NCI-H2029 treated with DMSO at 0.1 percent for 48 hours (cell line): ENCODE results near the gene TRIAP1.

ENCODE experiments used
- DNase-seq: peaks from one replicate; lab custom pipeline; 2025; lab: John Stamatoyannopoulos, UW

Gene TRIAP1

DNA sequence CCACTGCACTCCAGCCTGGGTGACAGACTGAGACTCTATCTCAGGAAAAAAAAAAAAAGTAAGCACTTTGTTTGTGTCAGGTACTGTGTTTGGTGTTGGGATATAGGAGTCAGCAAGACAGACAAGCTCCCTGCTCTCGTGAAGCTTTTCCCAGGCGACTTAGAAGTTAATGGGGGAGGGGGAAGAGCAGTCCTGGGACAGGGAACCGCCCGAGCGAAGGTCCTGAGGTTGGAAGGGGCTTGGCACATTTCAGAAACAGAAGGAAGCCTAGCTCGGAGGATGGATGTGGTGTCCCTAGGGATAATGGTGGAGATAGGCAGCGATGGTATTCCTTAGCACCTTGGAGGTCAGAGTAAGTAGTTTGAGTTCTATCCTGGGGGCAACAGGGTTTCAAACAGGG lies 16.8 kb downstream of the TRIAP1 start:
- no peak for DNase-seq

DNA sequence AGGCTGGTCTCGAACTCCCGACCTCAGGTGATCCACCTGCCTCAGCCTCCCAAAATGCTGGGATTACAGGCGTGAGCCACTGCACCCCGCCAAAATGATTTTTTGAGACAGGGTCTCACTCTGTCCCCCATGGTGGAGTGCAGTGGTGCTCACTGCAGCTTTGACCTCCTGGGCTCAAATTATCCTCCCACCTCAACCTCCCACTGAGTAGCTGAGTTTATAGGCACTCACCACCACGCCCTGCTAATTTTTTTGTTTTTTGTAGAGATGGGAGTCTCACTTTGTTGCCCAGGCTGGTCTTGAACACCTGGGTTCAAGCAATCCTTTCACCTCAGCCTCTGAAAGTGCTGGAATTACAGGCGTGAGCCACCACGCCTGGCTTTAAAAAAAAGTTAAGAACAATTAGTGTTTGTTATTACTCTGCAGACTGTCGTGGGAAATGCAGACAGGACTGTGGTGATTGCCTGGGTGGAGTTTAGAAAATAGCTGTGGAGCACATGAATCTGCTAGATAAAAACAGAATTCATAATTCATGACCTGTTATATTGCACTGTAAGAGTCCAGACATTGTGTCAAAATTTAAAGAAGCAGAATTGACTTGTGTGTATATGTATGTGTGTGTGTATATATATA lies 17.5 kb downstream of the TRIAP1 start:
- no peak for DNase-seq

DNA sequence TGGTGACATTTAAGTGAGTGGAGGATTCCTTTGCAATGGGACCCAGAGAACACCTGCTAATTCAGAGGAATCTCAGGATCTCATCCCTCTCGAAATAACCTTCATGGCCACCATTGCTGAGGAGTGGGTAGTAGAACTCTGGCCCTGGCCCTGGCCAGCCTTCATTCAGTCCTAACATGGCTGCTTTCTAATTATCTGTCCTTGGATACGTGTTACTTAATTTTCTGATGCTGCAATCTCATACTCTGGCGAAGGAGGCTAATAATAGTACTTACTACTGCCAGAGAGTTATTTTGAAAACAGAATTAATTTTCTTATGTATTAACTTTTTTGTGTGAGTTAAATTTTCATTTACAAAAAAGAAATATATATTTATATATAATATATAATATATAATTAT lies 20.4 kb downstream of the TRIAP1 start:
- no peak for DNase-seq

DNA sequence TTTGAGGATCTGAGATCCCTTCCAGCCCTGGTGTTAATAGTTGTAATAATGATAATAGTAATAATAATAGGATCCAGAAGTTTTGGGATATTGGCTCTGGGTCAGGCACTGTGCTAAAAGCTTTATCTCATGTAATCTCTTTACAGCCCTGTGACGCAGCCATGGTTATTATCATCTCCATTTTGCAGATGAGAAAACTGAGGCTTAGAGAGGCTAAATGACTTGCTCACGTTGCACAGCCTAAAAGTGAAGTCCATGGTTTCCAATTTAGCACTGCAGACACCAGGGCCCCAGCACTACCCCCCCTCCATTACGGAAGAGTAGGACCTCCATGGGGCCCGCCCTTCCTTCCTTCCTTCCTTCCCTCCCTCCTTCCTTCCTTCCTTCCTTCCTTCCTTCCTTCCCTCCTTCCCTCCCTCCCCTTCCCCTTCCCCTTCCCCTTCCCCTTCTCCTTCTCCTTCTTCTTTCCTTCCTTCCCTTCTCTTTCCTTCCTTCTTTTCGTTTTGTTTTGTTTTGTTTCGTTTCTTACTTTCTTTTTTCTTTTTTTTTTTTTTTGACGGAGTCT lies 23.2 kb downstream of the TRIAP1 start:
- DNase-seq: no peak

DNA sequence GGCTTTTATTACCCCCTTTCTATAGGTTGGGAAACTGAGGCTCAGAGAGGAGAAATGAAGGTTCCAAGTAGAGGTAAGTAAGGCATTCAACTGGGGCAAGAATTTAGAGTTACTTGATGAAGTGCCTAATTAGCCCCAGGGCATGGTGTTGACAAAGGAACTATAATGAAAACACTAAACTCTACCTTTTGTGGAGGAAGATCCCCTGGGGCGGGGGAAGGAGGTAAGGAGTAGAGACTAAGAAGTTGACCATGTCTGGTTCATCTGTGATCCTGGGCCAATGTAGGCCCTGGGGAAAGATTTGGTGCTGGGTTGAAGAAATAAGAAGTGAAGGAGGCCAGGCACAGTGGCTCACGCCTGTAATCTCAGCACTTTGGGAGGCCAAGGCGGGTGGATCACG lies 24.5 kb downstream of the TRIAP1 start:
- no peak for DNase-seq

DNA sequence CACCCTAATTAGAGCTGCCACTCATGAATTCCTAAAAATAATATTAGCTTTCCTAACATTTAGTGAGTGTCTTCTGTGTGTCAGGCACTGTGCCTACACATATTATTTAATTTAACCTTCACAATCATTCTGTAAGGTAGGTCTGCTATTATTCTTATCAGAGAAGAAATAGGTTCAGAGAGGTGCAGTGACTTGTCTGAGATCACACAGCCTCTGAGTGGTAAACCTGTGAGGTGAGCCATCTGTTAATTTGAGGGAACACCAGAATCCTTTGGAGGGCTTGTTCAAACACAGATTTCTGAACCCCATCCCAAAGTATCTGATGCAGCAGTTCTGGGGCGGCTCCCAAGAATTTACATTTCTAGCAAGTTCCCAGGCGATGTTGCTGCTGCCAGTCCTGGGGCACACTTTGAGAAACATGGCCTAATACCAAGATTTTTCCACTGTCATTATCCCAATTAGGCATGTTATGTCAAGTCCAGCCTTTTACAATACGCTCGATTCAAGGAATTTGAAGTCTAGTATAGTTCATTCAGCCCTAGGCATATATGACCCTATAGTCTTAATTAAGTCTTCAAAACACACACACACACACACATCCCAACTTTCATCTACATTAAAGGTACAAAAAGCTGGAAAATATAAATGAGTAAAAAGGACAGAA lies 28.1 kb downstream of the TRIAP1 start:
- DNase-seq: no peak

DNA sequence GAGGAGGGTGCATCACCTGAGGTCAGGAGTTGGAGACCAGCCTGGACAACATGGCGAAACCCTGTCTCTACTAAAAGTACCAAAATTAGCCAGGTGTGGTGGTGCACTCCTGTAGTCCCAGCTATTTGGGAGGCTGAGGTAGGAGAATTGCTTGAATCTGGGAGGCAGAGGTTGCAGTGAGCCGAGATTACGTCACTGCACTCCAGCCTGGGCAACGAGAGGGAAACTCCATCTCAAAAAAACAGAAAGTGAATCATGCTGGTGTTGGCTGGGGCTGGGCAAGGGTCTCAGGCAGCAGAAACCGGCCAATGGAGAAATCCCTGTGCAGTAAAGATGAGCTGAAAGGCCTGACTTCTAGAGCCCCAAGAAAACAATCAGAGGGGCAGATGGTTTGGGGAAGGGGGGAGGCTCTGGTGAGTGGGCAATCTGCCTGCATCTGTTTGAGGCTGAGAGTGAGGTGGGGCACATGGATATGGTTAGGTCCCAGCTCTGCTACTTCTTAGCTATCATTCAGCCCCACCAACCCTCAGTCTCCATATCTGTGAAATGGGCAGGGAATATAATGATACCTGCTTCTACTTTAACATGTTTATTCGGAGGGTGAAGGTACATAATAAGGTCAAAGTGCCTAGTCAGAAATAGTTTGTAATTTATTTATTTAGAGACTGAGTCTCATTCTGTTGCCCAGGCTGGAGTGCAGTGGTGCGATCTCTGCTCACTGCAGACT lies 29.5 kb downstream of the TRIAP1 start:
- DNase-seq: no peak

DNA sequence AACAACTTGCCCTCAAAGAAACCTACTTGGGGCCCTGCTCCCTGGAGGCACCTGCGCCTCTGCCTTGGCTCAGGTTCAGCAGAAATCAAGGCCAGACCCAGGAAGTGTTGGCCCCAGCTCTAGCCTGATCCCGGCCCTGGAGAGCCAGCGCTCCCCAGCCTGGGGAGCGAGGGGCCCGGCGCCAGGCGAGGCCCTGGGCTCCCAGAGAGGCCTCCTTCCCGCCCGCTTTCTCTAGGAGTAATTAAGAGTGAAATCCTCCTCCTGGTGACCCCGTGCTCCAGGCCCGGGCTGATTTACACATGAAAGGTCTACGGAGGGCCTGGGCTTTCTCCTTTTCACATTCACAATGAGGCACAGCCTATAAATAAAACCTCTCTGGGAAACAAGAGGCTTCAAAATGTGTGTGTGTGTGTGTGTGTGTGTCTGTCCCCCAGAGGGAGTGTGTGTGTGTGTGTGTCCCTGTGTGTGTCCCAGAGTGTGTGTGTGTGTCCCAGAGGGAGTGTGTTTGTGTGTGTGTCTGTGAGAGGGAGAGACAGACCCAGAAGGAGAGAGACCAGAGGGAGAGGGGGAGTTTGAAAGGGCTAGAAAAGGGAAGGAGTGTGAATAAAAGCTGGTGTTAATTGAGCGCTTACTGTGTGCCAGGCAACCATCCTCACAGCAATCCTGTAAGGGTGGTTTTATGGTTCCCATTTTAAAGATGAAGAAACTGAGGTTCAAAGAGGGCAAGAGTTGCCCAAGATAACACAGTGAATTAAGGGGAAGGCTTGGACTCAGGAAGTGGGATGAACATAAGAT lies 32.1 kb downstream of the TRIAP1 start:
- DNase-seq: peak; percentile 45

DNA sequence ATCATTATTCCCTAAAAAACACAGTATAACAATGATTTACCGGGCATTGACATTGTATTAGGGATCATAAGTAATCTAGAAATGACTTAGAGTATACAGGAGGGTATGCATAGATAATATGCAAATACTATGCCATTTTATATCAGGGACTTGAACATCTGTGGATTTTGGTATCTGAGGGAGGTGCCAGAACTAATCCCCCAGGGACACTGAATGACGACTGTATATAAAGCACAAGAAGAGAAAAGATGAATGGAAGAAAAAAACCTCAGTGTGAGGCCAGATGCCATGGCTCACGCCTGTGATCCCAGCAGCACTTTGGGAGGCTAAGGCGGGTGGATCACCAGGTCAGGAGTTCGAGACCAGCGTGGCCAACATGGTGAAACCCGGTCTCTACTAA lies 33.8 kb downstream of the TRIAP1 start:
- no peak for DNase-seq

DNA sequence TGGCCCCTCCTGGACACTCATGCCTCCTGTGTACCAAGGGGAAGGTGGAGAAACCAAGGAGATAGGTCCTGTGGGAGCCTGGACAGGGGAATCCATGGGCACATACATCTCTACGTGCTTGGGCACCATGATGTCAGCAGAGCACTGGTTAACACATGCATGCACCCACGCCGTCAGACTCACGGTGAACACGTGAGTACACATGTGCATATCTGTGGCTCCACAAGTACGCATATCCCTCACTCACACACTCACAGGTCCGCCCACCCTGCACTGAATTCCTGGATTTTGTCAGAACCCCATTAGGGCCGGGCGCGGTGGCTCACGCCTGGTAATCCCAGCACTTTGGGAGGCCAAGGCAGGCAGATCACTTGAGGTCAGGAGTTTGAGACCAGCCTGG lies 37.4 kb downstream of the TRIAP1 start:
- DNase-seq: no peak

DNA sequence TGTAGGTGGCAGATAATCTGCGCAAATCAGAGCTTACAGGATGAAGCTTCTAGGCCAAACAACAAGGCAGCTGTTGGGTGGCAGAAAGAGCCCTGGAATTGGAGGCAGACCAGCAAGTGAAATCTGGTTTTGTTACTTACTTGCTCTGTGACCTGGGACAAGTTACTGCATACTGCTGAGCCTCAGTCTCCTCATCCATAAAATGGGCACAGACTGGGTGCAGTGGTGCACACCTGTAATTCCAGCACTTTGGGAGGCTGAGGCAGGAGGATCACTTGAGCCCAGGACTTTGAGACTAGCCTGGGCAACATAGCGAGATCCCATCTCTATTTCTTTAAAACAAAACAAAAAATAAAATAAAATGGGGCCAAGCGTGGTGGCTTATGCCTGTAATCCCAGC lies 39.6 kb downstream of the TRIAP1 start:
- DNase-seq: no peak

DNA sequence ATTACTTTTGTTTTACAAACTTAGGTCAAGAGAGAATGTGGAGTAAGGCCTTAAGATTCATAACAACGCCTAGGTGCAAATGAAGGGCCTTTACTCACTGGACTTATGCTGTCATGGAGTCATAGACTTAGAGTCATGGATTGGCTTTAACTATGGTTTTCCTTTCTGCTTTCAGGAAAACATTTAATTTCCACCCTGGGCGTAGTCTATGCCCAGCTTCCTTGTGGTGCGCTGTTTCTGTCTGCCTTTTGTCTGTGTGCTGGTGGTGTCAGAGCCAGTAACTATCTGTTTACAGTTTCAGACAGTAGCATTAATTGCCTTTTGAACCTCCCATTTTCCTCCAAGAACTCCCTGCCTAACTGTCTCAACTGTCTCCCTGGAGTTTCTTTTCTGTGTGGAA lies 40.1 kb downstream of the TRIAP1 start:
- DNase-seq: no peak

DNA sequence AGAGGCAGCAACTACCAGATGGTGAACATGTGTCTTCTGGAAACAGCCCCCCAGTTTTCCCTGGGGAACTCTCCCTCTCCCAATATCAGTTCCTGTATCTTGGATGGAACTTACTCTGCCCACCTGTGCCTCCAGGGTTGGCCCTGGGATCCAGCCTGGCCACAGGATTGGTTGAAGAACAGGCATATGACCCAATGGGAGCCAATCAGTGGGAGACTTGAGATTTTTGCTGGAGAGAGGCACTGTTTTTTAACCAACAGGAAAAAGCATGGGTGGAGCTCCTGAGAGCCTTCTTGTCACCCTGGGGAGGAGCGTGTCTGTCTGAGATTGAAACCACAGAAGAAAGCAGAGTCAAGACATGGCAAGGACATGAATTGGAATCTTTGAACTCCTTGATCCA lies 41.9 kb downstream of the TRIAP1 start:
- DNase-seq: no peak

DNA sequence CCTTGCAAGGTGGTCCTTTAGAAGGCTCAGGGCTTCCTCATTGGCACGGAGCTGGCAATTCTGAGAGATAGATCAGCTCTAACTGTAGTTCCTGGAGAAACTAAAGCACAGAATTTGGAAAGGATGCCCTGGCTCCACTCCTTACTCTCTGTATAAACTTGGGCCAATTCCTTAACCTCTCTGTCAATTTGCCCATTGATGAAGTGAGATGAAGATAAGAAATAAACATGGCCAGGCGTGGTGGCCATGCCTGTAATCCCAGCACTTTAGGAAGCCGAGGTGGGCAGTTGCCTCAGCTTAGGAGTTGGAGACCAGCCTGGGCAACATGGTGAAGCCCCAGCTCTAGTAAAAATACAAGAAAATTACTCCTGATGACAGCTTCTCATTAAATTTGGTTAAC lies 42.3 kb downstream of the TRIAP1 start:
- DNase-seq: no peak

DNA sequence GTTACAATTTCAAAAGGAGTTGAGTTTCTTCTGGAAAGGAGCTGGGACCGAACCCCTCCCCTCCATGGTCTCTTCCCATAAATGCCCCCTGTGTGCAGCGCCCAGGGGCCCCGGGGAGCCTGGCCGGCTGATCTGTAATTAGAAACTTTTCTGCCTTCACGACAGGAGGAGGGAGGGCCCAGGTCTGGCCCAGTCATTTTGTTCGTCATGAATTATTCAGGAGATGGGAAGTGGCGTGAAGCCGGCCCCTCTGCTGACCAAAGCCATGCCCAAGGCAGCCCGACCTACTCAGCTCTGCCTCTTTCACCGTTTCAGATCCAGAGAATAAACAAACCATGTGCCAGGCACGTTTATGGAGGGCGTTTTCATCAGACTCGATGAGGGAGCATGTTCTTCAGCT lies 44.0 kb downstream of the TRIAP1 start:
- DNase-seq: no peak

DNA sequence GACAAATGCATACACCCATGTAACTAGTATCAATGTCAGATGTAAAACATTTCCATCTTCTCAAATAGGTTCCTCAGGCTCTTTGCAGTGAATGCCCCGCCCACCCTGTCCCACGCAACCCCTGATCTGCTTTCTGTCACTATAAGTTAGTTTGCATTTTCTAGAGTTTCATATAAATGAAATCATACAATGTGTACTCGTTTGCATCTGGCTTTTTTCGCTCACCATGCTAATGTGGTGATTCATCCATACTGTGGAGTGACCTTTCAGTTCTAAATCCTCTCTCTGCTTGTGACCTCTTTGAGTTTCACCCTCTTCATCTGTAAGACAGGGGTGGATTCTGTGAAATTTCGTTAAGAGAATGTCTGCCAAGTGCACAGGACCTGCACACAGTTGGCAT lies 46.7 kb downstream of the TRIAP1 start:
- DNase-seq: no peak

DNA sequence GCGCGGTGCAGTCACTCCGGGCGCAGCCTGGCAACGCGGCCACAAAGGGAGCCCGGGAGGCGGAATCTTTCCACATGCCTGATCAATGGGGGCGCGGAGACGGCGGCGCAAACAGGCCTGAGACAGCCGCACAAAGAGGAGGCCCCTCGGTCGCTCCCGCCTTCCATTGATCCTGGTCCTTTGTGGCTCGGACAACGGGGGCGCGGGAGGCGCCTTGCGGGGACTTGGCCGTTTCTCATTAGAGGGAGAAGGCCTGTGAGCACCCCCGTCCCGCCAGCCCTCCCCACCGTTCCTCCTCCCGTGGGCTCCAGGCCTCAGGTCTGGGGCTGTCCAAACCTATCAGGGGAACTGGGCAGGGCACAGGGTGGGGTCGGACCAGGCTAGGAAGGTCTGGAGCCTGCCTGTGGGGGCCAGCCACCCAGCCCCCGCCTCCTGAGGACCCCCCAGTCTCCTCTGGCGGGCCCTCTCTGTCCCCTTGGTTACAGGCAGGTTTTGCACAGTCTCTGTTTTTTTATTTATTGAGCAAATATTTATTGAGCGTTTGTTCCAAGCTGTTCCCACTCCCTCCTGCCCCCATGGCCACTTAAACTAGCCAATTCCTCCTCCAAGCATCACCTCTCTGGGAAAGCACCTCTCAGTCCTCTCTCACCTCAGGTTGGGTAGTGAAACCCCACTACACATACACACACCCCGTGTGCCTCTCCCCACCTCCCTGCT lies 48.2 kb downstream of the TRIAP1 start:
- peak; percentile 22 for DNase-seq

DNA sequence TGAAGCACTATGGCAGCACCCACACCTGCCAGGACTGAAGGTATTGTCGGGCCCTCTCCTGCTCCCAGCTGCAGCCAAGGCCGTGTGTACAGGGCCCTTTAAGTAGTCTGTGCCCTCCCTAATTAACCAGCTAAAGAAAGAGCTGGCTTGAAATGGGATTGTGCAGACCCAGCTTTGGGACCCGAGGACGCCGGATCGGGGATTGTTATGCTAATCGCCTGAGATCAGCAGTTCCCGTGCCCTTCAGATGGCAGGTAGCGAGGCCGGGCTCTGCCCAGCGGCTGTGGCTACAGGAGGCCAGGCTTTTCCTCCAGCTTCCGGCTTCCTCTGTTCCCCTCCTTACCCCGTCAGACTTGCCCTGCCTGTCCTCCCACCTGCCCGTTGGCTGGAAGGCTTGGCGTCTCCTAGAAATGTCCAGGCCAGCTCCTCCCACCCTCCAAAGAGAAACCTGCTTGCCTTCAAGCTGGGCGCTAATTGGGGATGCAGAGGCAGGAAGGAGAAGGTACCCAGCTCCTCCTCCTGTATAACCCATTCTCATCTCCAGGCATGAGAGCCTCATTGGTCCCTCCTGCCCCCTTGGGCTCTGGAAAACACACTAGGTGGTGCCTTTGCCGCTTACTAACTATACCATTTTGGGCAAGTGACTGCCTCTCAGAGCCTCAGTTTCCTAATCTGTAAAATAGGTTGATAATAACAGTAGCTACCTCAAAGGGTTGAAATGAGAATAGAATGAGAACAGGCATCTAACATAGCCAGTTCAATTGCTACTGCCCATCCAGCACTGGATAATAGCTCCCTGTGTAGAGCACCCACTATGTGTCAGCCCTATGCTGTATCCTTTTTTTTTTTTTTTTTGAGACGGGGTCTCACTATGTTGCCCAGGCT lies 51.5 kb downstream of the TRIAP1 start:
- DNase-seq: peak; percentile 91
